SK-N-MC (cell line): ENCODE measurements around the gene SNX1.

Source experiments
- EZH2 ChIP-seq: fragments of 200-600 bp; sonication (generic); IDR thresholded peaks from one replicate; pipeline ENCODE4 v1.6.1; 2017; ENCODE audit warnings: antibody characterized with exemption
- FOXP2 ChIP-seq: optimal IDR thresholded peaks from 2 replicates; pipeline ENCODE3; 2011; ENCODE audit warnings: mild to moderate bottlenecking, moderate library complexity; ENCODE audit not compliant: insufficient read depth; ENCODE audit errors: extremely low read length, control extremely low read depth
- POLR2AphosphoS5 ChIP-seq: IDR thresholded peaks from 2 replicates; pipeline ENCODE4 v1.6.1; 2012; ENCODE audit warnings: mild to moderate bottlenecking, low read depth, low read length, borderline replicate concordance

GRCh38 chr15:64185146-64185911, 89.5 kb downstream of the SNX1 start:
- TF ChIP-seq POLR2AphosphoS5 (no peak), EZH2 (no peak), FOXP2 (no peak)
